ENCODE data around the gene OR1I1.
A peak's percentile ranks its signal among the peaks of the same experiment; 100 is the strongest.

The OR1I1 gene

GRCh38 chr19:15120135-15121026 is 38.4 kb downstream of the OR1I1 start:
- DNase-seq, result no peak

DNA sequence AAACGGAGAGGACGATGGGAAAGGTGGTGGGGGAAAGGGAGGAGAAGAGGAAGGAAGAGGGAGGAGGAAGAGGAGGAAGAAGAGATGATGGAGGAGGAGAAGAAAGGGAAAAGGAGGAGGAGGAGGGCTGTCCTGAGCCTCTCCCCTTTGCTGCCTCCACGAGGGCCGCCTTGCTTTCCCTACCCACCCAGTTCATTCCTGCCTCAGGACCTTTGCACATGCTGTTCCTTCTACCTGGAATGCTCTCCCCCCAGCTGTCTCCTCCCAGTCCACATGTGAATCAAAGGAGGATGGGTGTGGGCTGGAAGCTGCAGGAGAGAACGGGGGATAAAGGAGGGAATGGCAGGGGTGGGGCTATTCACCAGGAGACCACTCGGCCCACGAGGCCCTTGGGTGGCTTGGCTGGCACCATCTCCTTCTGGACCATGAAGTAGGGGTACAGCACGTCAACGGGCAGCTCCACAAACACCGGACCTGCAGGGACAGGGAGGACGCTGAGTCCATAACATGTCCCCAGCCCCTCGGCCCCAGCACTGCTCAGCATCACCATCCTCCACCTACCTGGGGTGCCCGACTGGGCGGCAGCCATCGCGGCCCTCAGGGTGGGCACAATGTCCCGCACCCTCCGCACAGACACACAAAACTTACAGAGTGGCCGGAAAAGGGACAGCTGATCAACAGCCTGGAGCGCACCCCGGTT is 40.5 kb downstream of the OR1I1 start:
- DNase-seq, result no peak

GRCh38 chr19:15123031-15123890 is 41.2 kb downstream of the OR1I1 start:
- no peak for DNase-seq

- DNase-seq, result no peak
Measured at GRCh38 chr19:15123900-15124299, 41.9 kb downstream of the OR1I1 start.

- no peak for DNase-seq
Measured at GRCh38 chr19:15124572-15125231, 42.7 kb downstream of the OR1I1 start.

DNA sequence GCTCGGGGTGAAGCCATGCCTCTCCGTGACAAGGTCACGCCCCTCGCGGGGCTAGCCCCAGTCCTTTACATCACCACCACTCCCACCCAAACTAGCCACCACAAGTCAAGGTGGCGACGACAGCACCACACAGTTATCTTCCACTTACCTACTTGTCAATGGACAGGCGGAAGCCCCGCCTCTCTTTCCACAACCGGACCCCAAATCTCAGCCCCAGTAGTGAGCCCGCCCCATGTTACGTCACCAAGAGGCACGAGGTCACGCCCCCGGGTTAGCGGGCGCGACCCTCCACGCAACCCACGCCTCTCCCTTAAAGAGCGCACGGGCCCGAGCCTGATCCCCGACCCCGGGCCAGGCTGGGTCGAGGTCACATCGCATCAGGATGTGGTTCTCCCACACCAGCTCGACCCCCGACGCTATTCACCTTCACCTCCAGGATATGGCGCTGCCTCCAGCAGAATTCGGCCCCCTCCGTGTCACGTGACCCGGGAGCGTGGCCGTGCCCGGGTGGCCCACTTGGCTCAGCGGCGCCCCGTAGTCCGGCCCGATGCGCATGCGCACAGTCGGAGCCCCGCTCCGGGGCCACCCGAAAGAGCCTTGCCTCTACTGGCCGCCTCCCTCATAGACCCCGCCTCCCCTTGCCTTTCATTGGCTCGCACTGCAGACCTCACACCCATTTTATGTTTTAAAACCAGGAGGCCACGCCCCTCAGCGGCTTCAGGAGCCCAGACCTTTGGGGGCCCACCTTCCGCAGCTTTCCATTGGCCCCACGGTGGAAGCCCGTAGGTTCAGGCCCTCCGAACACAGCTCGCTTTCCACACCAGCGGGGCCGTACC is 43.4 kb downstream of the OR1I1 start:
- peak; percentile 98 for DNase-seq

- DNase-seq, result no peak
Measured at GRCh38 chr19:15126131-15126910, 44.3 kb downstream of the OR1I1 start.

- DNase-seq, result no peak
Measured at GRCh38 chr19:15128162-15128770, 46.3 kb downstream of the OR1I1 start.

DNA sequence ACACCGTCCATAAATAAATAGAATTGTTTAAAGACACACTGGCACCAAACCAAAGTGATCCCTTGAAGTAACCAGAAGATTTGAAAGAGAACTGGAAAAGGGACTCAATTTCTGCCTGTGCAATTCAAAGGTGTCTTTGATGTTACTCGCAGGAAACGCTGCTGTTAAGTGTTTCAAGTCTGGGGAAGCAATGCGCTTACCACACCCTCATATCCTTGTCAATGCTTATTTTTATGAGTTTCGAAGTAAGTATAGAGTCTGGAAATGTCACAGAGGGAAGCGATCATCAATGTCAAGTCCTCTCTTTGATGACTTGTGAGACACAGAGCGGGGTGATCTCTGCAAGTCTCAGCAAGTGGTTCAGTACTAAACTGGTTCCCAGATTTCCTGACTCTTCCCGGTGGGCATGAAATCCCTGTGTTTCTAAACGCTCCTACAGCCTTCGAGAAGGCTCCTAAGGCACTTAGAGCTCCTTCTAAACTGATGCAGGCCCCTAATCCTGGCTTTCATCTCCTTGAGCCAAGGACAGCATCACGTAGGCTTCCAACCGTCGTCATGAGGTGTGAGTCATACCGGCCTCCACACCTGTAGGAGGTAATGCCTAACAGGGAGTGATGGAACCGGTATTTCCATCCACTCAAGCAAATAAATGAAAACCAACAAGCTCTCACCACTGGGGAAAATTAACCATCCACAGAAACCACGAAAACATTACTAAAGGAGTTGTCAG is 48.0 kb downstream of the OR1I1 start:
- no peak for DNase-seq

GRCh38 chr19:15136234-15136954 is 54.4 kb downstream of the OR1I1 start:
- no peak for DNase-seq

DNA sequence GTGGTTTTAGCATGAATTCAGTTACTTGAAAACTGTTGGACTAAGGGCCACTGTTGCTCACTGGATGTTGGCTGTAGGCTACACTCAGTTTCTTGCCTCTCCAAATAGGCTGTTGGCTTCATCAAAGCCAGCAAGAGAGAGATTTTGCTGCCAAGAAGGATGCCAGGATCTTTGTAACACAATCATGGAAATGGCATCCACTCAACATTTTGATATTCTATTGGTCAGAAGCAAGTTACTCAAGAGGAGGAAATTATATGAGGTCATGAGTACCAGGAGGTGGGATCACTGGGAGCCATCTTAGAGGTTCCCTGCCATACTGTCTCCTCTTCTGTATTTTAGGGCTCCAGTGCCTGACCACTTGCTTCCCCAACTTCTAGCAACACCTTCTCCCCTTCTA is 55.8 kb downstream of the OR1I1 start:
- no peak for DNase-seq

DNA sequence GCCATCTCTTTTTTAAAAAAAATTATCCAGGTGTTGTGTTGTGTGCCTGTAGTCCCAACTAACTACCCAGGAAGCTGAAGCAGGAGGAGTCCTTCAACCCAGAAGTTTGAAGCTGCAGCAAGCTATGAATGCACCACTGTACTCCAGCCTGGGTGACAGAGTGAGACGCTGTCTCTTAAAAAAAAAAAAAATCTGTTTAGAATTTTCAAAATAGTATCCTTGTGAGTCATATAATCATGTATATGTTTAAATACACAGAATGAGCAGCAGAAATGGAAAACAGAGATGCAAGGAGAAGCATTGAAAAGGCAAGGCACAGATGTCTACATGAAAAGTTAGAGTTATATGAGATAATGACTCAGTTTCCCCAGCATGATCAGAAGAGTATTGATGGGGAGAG is 56.4 kb downstream of the OR1I1 start:
- DNase-seq, result no peak

DNA sequence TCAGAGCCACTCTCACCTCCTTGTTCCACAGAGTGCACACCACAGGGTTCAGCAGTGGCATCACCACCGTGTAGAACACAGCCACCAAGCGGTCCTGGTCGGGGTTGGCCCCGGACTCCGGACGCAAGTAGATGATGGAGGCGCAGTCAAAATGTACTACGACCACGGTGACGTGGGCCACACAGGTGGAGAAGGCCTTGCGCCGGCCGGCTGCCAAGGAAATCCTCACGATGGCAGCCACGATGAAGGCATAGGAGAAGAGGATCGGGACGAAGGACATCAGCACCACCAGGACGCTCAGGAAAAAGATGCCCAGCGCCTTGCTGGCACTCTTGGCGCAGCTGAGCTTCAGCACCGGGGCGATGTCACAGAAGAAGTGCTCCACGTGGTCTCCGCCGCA is 59.1 kb downstream of the OR1I1 start:
- DNase-seq, result no peak

GRCh38 chr19:15142313-15142712 is 60.3 kb downstream of the OR1I1 start:
- DNase-seq, result no peak
